Fibroblast of mammary gland (primary cell): ENCODE data around the gene PPARA.

Experiments
- DNase-seq: peaks from one replicate; pipeline ENCODE4 v3.0.0-alpha.2; 2010; ENCODE audit warnings: low read depth
- H3K4me3 ChIP-seq: 2 replicates; pipeline ENCODE4 v1.5.1; 2011; ENCODE audit warnings: low read depth, mild to moderate bottlenecking, low read length, moderate library complexity; ENCODE audit not compliant: control insufficient read depth
- TF ChIP-seq, protein P1 (sequence below): conservative IDR thresholded peaks from 2 replicates; pipeline ENCODE4 v1.5.1; 2011; ENCODE audit warnings: low read depth, low read length, inconsistent platforms; ENCODE audit not compliant: control insufficient read depth, insufficient read depth

Gene PPARA

GRCh38 chr22:46286006-46286405 is 135.7 kb downstream of the PPARA start:
- TF ChIP-seq, protein P1, sequence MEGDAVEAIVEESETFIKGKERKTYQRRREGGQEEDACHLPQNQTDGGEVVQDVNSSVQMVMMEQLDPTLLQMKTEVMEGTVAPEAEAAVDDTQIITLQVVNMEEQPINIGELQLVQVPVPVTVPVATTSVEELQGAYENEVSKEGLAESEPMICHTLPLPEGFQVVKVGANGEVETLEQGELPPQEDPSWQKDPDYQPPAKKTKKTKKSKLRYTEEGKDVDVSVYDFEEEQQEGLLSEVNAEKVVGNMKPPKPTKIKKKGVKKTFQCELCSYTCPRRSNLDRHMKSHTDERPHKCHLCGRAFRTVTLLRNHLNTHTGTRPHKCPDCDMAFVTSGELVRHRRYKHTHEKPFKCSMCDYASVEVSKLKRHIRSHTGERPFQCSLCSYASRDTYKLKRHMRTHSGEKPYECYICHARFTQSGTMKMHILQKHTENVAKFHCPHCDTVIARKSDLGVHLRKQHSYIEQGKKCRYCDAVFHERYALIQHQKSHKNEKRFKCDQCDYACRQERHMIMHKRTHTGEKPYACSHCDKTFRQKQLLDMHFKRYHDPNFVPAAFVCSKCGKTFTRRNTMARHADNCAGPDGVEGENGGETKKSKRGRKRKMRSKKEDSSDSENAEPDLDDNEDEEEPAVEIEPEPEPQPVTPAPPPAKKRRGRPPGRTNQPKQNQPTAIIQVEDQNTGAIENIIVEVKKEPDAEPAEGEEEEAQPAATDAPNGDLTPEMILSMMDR, result no peak
- H3K4me3 ChIP-seq, result no peak overlapping the region
- no peak for DNase-seq

GRCh38 chr22:46286941-46287872 is 136.9 kb downstream of the PPARA start:
- TF ChIP-seq, protein P1, result no peak
- H3K4me3 ChIP-seq, result no peak overlapping the region
- no peak for DNase-seq

- TF ChIP-seq, protein P1, result no peak
- H3K4me3 ChIP-seq, result no peak overlapping the region
- DNase-seq, result no peak
Measured at GRCh38 chr22:46287873-46288751, 137.8 kb downstream of the PPARA start.

- no peak for DNase-seq
- H3K4me3 ChIP-seq, result no peak overlapping the region
- TF ChIP-seq, protein P1, result no peak
Measured at GRCh38 chr22:46288846-46289243, 138.5 kb downstream of the PPARA start.

- TF ChIP-seq, protein P1, result no peak
- no peak overlapping the region for H3K4me3 ChIP-seq
- no peak for DNase-seq
Measured at GRCh38 chr22:46289244-46289891, 139.0 kb downstream of the PPARA start.

DNA sequence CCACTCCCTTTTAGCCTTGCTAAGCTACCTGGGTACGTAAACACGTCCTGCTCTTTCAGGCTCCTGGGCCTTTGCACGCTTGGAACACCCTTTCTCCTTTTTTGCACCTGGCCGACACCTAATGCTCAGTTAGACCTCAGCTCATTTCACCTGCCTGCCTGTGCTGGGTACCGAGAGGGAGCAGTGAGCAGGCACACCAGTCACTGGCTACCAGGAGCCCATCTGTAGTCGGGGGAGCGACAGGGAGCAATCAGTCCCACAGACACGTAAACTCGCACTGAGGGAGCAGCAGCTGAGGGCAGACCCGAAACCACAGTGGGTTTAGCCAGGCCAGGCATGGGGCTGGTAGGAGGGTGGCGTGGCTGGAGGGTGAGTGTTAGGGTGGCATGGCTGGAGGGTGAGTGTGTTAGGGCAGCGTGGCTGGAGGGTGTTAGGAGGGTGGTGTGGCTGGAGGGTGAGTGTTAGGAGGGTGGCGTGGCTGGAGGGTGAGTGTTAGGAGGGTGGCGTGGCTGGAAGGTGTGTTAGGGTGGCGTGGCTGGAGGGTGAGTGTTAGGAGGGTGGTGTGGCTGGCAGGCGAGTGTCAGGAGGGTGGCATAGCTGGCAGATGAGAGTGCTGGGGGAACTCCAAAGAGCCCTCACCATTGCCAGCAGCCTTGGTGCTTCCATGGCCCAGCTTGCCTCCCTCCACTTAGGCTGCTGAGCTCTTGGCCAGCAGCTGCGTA is 140.0 kb downstream of the PPARA start:
- DNase-seq, result no peak
- TF ChIP-seq, protein P1, result no peak
- H3K4me3 ChIP-seq, result no peak overlapping the region
